Progenitor cell of endocrine pancreas (in vitro differentiated cells): Measurements from ENCODE around the gene ULK4. TPM values are rescaled to one million over a fixed set of nuclear protein-coding genes. Genes with fewer than 3 reads are reported as not detected.

Experiments used
- DNase-seq: peaks from one replicate; pipeline ENCODE4 v3.0.0; 2021; ENCODE audit warnings: low spot score; ENCODE audit not compliant: unreplicated experiment
- H3K27ac Mint-ChIP-seq: 2 replicates; pipeline ENCODE4 v1.8.0; 2021; ENCODE audit warnings: mild to moderate bottlenecking, moderate library complexity, mixed read lengths
- H3K27me3 Mint-ChIP-seq: 2 replicates; pipeline ENCODE4 v1.8.0; 2021; ENCODE audit warnings: mixed read lengths
- H3K36me3 Mint-ChIP-seq: 2 replicates; pipeline ENCODE4 v1.8.0; 2022; ENCODE audit warnings: mixed read lengths; ENCODE audit not compliant: insufficient read depth
- H3K4me1 Mint-ChIP-seq: 2 replicates; pipeline ENCODE4 v1.8.0; 2021; ENCODE audit warnings: low read depth, mixed read lengths
- H3K4me3 Mint-ChIP-seq: 2 replicates; pipeline ENCODE4 v1.8.0; 2021; ENCODE audit warnings: low read depth, mild to moderate bottlenecking, moderate library complexity, mixed read lengths
- H3K9me3 Mint-ChIP-seq: 2 replicates; pipeline ENCODE4 v1.8.0; 2021; ENCODE audit warnings: low read depth, mixed read lengths
- CTCF ChIP-seq: fragments of 200-600 bp; sonication (generic); IDR thresholded peaks from one replicate; pipeline ENCODE4 v1.5.0; 2021; ENCODE audit warnings: antibody characterized with exemption, mild to moderate bottlenecking; ENCODE audit not compliant: unreplicated experiment
- total RNA-seq: library from RNA; stranded (reverse); gene quantifications from 2 replicates; pipeline ENCODE4 v1.2.1, GENCODE V29; 2021

The ULK4 gene
- total RNA-seq, 1 donor from 2014 or later: 14.2 TPM

DNA sequence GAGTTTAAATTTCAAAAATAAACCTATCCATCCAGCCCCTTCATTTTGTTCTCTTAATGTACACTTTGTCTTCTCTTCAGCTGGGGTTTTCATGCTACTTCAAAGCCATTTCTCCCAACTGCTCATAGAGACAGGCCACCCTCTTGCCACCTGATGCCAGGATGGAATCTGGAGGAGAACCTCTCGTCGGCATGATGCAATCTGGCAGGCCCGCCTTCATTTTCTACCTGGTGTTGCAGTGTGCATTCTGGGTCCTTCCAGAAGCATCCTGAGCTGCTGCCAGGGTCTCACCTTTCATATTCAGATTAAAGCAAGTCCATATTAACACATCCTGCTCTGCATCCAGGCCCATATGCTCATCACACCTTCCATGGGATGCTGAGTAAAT is 701.8 kb downstream of the ULK4 start:
- TF ChIP-seq CTCF: no peak
- Mint-ChIP-seq H3K36me3 (no peaks in the 10 kb centered on the region), H3K4me3 (no peak overlapping the region), H3K27ac (no peak overlapping the region), H3K9me3 (no peaks in the 10 kb centered on the region), H3K4me1 (no peaks in the 10 kb centered on the region), H3K27me3 (no peaks in the 10 kb centered on the region)
- DNase-seq: no peak

DNA sequence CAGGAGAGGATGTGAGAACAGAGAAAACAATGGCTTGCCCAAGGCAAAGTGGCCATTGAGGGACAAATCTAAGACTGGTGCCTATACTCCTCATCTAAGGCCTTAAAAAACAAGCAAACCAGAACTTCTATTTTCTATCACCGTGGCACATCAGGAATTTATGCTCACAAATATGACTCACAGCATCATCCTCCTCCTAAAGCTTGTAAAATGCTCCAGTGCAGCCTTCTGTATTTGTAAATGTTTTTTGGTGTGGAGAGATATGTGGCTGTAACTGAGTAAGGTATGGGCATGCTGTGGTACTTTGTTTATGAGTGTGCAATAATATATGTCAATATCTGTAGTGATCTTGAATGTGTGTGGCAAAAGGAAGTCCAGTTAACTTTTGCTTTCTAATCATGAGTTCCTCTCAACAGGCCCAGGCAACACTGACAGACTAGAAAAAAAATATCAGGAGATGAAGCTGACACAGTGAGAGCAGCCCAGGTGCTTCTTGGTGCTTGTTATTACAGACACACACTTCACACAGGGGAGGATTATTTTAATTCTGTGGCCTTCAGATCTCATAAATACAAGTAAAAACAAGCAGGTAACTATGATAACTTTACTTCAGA is 702.3 kb downstream of the ULK4 start:
- H3K4me1 Mint-ChIP-seq: no peaks in the 10 kb centered on the region
- no peak for TF ChIP-seq CTCF
- no peaks in the 10 kb centered on the region for H3K9me3 Mint-ChIP-seq
- no peaks in the 10 kb centered on the region for H3K27me3 Mint-ChIP-seq
- H3K27ac Mint-ChIP-seq: no peak overlapping the region
- no peaks in the 10 kb centered on the region for H3K36me3 Mint-ChIP-seq
- DNase-seq: no peak
- no peak overlapping the region for H3K4me3 Mint-ChIP-seq

DNA sequence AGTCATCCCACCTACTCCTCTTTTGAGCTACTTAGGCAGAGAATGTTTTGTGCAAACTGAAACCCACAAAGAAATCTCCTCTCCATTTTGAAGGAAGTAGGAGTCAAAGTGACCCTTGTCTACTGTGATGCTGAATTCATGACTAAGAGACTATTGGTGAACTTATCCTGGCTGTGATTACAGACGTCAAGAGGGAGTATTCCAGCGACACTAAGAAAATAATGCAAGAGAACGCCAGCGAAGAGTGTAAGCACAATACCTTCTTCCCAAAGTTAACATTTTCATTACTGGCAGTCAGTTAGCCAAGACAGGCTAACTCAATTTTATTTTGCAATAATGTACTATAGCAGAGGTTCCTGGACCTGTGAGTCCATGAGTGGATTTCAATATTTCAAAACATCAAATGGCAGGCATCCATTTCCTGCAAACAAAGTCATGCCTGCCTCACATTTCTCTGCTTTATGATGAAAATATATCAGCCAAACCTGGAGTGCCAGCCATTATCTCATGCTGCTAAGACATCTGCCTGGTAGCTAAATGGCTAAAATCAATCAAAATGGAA is 703.6 kb downstream of the ULK4 start:
- no peak for TF ChIP-seq CTCF
- no peaks in the 10 kb centered on the region for H3K4me1 Mint-ChIP-seq

GRCh38 chr3:41251593-41251992 is 710.3 kb downstream of the ULK4 start:
- H3K4me3 Mint-ChIP-seq: no peak overlapping the region

More for the DNA sequence above, 703.6 kb downstream of the ULK4 start:
- Mint-ChIP-seq H3K36me3 (no peaks in the 10 kb centered on the region), H3K9me3 (peaks cover 4% of the 10 kb centered on the region), H3K27me3 (no peaks in the 10 kb centered on the region), H3K27ac (no peak overlapping the region), H3K4me3 (no peak overlapping the region)
- no peak for DNase-seq

DNA sequence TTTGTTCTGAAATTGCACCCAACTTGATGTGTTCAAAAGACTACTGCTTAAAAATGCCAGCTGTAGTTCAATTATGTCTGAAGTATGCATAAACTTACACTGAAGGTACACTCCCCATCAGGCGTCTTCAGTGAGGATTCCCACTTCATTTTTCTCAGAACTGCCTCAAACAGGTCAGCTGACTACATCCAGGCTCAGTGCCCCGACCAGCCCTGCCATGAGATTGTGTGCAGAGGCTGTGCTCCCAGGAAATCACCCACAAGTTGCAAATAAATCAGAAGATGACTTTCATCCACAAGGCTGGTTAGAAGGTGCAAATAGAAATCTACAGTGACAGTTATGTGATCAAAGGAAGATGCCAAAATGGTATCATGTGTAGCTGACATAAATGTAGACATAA is 711.1 kb downstream of the ULK4 start:
- peaks cover 4% of the 10 kb centered on the region for H3K9me3 Mint-ChIP-seq
- no peak for DNase-seq
- no peak overlapping the region for H3K27ac Mint-ChIP-seq
- H3K36me3 Mint-ChIP-seq: no peaks in the 10 kb centered on the region
- H3K4me3 Mint-ChIP-seq: no peak overlapping the region
- H3K27me3 Mint-ChIP-seq: no peaks in the 10 kb centered on the region
- TF ChIP-seq CTCF: no peak
- no peaks in the 10 kb centered on the region for H3K4me1 Mint-ChIP-seq

More at GRCh38 chr3:41251593-41251992, 710.3 kb downstream of the ULK4 start:
- Mint-ChIP-seq H3K27me3 (no peaks in the 10 kb centered on the region), H3K27ac (no peak overlapping the region), H3K9me3 (peaks cover 4% of the 10 kb centered on the region), H3K4me1 (no peaks in the 10 kb centered on the region), H3K36me3 (no peaks in the 10 kb centered on the region)
- TF ChIP-seq CTCF: no peak
- no peak for DNase-seq
